Right atrium auricular region (tissue), 2 donors: ENCODE measurements around the gene NR2F1-AS1. TPM values are rescaled to one million over a fixed set of nuclear protein-coding genes. Genes with fewer than 3 reads are reported as not detected.

Source experiments
- DNase-seq: peaks from one replicate; pipeline ENCODE4 v3.0.0-alpha.2; 2019; ENCODE audit warnings: low spot score
- H3K27ac ChIP-seq, 2 donors: fragments of 200-600 bp; sonication (generic); 1 replicate in 1 of 2; 2 replicates in 1 of 2; pipeline ENCODE4 v1.5.1; 2016 to 2019
- H3K27me3 ChIP-seq, 2 donors: fragments of 200-600 bp; sonication (generic); one replicate each; pipeline versions ENCODE4 v1.5.1 to v1.6.0; 2017 to 2019
- H3K36me3 ChIP-seq: fragments of 200-600 bp; sonication (generic); one replicate; pipeline ENCODE4 v1.5.1; 2016
- H3K4me1 ChIP-seq, 2 donors: fragments of 200-600 bp; sonication (generic); one replicate each; pipeline versions ENCODE4 v1.5.1 to v1.6.0; 2017 to 2019
- H3K4me3 ChIP-seq, 2 donors: fragments of 200-600 bp; sonication (generic); 1 replicate in 1 of 2; 2 replicates in 1 of 2; pipeline ENCODE4 v1.5.1; 2017 to 2019; ENCODE audit warnings: mild to moderate bottlenecking in 1 of 2, moderate library complexity in 1 of 2
- H3K9me3 ChIP-seq, 2 donors: fragments of 200-600 bp; sonication (generic); one replicate each; pipeline ENCODE4 v1.5.1; 2019
- microRNA counts, 2 donors: library from miRNA; unstranded; fragments of <30 nt; microRNA quantifications; one replicate each; lab custom pipeline; 2016 to 2017
- total RNA-seq, 2 donors: library from RNA; depleted of rRNA; stranded (reverse); fragments of >200 nt; gene quantifications; one replicate each; pipeline ENCODE4 v1.1.0, GENCODE V29; 2016
- TF ChIP-seq, protein P1 (sequence below), 2 donors: fragments of 200-600 bp; sonication (generic); IDR thresholded peaks; one replicate each; pipeline ENCODE4 v1.5.1; 2019; ENCODE audit warnings: antibody characterized with exemption in 2 of 2

NR2F1-AS1 gene
- total RNA-seq, 2 donors from 2014 or later: 7.1 to 11.0 TPM

DNA sequence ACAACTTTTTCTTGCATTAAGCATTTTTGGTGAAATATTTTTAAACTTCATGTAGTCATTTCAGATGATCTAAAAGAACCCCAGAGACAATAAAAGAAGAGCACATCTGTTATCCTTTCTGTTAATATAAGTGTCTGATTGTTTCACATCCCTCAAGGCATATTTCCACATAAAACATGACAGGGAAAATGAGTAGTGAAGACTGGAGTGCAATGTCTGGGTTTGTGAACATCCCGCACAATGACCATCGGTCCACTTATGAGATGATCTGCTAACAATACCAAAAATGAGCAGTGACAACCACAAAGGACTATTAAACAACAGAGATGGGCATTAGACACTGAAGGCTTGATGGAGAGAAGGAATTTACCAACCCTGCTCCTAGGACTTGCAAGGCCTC is 209.1 kb downstream of the NR2F1-AS1 start:
- Histone ChIP-seq H3K27me3 (no peaks in the 10 kb centered on the region), H3K27ac (no peak overlapping the region), H3K36me3 (no peaks in the 10 kb centered on the region), H3K9me3 (peaks cover 0 to 3% of the 10 kb centered on the region in 2 donors), H3K4me3 (no peak overlapping the region), H3K4me1 (no peaks in the 10 kb centered on the region)
- DNase-seq: no peak
- TF ChIP-seq, protein P1, sequence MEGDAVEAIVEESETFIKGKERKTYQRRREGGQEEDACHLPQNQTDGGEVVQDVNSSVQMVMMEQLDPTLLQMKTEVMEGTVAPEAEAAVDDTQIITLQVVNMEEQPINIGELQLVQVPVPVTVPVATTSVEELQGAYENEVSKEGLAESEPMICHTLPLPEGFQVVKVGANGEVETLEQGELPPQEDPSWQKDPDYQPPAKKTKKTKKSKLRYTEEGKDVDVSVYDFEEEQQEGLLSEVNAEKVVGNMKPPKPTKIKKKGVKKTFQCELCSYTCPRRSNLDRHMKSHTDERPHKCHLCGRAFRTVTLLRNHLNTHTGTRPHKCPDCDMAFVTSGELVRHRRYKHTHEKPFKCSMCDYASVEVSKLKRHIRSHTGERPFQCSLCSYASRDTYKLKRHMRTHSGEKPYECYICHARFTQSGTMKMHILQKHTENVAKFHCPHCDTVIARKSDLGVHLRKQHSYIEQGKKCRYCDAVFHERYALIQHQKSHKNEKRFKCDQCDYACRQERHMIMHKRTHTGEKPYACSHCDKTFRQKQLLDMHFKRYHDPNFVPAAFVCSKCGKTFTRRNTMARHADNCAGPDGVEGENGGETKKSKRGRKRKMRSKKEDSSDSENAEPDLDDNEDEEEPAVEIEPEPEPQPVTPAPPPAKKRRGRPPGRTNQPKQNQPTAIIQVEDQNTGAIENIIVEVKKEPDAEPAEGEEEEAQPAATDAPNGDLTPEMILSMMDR (IDR thresholded peaks at IDR 0.05): no peak

- Histone ChIP-seq H3K9me3 (no peaks in the 10 kb centered on the region), H3K36me3 (no peaks in the 10 kb centered on the region), H3K27me3 (no peaks in the 10 kb centered on the region), H3K4me1 (peaks cover 0 to 8% of the 10 kb centered on the region in 2 donors), H3K4me3 (no peak overlapping the region), H3K27ac (no peak overlapping the region)
- TF ChIP-seq, protein P1 (IDR thresholded peaks at IDR 0.05): no peak
- no peak for DNase-seq
Observed at GRCh38 chr5:93364378-93364777, 216.6 kb downstream of the NR2F1-AS1 start.

DNA sequence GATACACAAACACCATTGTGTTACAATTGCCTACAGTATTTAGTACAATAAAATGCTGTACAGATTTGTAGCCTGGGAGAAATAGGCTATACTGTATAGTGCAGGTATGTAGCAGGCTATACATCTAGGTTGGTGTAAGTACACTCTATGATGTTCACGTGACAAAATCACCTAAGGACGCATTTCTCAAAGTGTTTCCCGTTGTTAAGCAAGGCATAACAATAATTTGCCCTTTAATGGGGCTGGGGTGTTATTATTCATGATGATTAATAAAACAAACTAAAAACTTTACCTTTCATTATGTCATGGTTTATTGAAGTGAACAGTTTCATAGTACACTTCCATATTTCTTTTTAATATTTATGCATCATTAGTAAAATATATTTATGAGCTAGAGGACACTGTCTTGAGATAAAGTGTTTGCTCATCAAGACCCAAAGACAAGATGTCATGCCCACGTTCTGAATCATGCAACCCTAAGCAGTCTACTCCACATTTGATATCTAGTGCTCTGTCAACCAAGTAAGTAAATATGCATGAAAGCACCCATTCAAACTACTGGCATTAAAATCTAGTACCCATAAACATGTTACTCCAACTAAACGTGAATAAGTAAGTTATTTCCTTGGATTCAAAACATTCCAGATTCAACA is 220.5 kb downstream of the NR2F1-AS1 start:
- Histone ChIP-seq H3K27me3 (no peaks in the 10 kb centered on the region), H3K36me3 (no peaks in the 10 kb centered on the region), H3K27ac (no peak overlapping the region), H3K4me3 (no peak overlapping the region), H3K4me1 (peaks cover 0 to 14% of the 10 kb centered on the region in 2 donors), H3K9me3 (no peaks in the 10 kb centered on the region)
- DNase-seq: no peak
- TF ChIP-seq, protein P1 (IDR thresholded peaks at IDR 0.05): no peak

GRCh38 chr5:93359960-93360305 is 221.1 kb downstream of the NR2F1-AS1 start:
- Histone ChIP-seq H3K4me1 (peaks cover 0 to 14% of the 10 kb centered on the region in 2 donors), H3K4me3 (no peak overlapping the region), H3K9me3 (no peaks in the 10 kb centered on the region), H3K27ac (no peak overlapping the region), H3K36me3 (no peaks in the 10 kb centered on the region), H3K27me3 (no peaks in the 10 kb centered on the region)
- TF ChIP-seq, protein P1 (IDR thresholded peaks at IDR 0.05): no peak
- no peak for DNase-seq

MicroRNAs encoded within 50 kb of the gene (microRNA counts, 767-probe panel; counts per million panel counts)
- 0 counts per million in 2 donors for microRNA hsa-miR-2277-3p (lab: Ali Mortazavi, UCI)
- 0 to 31.0 counts per million in 2 donors for microRNA hsa-miR-2277-5p (lab: Ali Mortazavi, UCI)

Other genes with a start within 250 kb of the NR2F1-AS1 start
- gene NR2F1, start 2.0 kb upstream of the NR2F1-AS1 start, total RNA-seq: 10 to 100 TPM; 35.3 to 37.6 TPM
- gene POU5F2, start 160.4 kb upstream of the NR2F1-AS1 start, total RNA-seq: under 1 TPM; 0.35 to 0.52 TPM